ENCODE measurements around the gene KCNK5.

KCNK5 gene

GRCh38 chr6:39228992-39229767 is at the start of gene KCNK5:
Gene KCNK5, minus strand, starts transcription at chr6:39229475. Its CDS starts 364 bp downstream, at chr6:39229111.
- peak; percentile 17 to 57 (median 50) for DNase-seq

GRCh38 chr6:39276379-39276995 is 47.2 kb upstream of the KCNK5 start:
- DNase-seq = no peak

GRCh38 chr6:39274903-39275302 is 45.6 kb upstream of the KCNK5 start:
- no peak for DNase-seq

GRCh38 chr6:39274471-39274870 is 45.2 kb upstream of the KCNK5 start:
- DNase-seq = no peak

GRCh38 chr6:39273406-39273821 is 44.1 kb upstream of the KCNK5 start:
- DNase-seq = no peak

- no peak for DNase-seq
Measured at GRCh38 chr6:39269961-39270360, 40.7 kb upstream of the KCNK5 start.

GRCh38 chr6:39268721-39269120 is 39.4 kb upstream of the KCNK5 start:
- no peak for DNase-seq

GRCh38 chr6:39268171-39268570 is 38.9 kb upstream of the KCNK5 start:
- no peak for DNase-seq

GRCh38 chr6:39266782-39267355 is 37.6 kb upstream of the KCNK5 start:
- DNase-seq = no peak

- DNase-seq = no peak
Measured at GRCh38 chr6:39266375-39266774, 37.1 kb upstream of the KCNK5 start.

GRCh38 chr6:39263303-39264037 is 34.2 kb upstream of the KCNK5 start:
- no peak for DNase-seq

- no peak for DNase-seq
Measured at GRCh38 chr6:39261751-39262150, 32.5 kb upstream of the KCNK5 start.

- no peak for DNase-seq
Measured at GRCh38 chr6:39260953-39261352, 31.7 kb upstream of the KCNK5 start.

- no peak for DNase-seq
Measured at GRCh38 chr6:39260456-39260855, 31.2 kb upstream of the KCNK5 start.

GRCh38 chr6:39256294-39256940 is 27.1 kb upstream of the KCNK5 start:
- no peak for DNase-seq

GRCh38 chr6:39254999-39255535 is 25.8 kb upstream of the KCNK5 start:
- DNase-seq = no peak

GRCh38 chr6:39251406-39251805 is 22.1 kb upstream of the KCNK5 start:
- DNase-seq = no peak

GRCh38 chr6:39250507-39250906 is 21.2 kb upstream of the KCNK5 start:
- DNase-seq = no peak

GRCh38 chr6:39249278-39249677 is 20.0 kb upstream of the KCNK5 start:
- DNase-seq = no peak

GRCh38 chr6:39247667-39248194 is 18.5 kb upstream of the KCNK5 start:
- no peak for DNase-seq

GRCh38 chr6:39243809-39244208 is 14.5 kb upstream of the KCNK5 start:
- no peak for DNase-seq

- no peak for DNase-seq
Measured at GRCh38 chr6:39240155-39240757, 11.0 kb upstream of the KCNK5 start.

Measured in activated CD4-positive, CD25-positive, alpha-beta regulatory T cell (primary cell).